ENCODE data around the gene GRSF1.

The GRSF1 gene

DNA sequence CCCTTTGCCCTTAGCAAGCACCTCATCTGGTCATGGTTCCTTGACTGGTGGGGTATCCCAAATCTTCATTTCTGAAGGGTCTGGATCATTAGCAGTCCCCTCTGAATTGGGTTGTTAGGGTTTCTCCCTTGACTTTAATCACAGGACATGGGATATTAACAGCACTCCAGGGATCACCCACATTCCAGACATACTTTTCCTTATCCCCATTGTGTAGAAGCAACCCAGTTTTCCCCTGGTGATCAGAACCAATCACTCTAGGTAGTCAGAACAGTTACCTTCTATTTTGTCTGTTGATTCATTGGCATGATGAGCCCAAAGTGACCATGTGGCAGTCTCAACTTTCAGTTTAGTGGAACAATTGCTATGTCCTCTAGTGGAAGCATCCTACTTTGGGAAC, 29.1 kb upstream of the GRSF1 start:
- DNase-seq (ENCODE audit: low read depth), result no peak
- no peak overlapping the region for H3K4me3 ChIP-seq (ENCODE audit: low read length)
- TF ChIP-seq, protein P1, sequence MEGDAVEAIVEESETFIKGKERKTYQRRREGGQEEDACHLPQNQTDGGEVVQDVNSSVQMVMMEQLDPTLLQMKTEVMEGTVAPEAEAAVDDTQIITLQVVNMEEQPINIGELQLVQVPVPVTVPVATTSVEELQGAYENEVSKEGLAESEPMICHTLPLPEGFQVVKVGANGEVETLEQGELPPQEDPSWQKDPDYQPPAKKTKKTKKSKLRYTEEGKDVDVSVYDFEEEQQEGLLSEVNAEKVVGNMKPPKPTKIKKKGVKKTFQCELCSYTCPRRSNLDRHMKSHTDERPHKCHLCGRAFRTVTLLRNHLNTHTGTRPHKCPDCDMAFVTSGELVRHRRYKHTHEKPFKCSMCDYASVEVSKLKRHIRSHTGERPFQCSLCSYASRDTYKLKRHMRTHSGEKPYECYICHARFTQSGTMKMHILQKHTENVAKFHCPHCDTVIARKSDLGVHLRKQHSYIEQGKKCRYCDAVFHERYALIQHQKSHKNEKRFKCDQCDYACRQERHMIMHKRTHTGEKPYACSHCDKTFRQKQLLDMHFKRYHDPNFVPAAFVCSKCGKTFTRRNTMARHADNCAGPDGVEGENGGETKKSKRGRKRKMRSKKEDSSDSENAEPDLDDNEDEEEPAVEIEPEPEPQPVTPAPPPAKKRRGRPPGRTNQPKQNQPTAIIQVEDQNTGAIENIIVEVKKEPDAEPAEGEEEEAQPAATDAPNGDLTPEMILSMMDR (conservative IDR thresholded peaks at IDR 0.05; ENCODE audit: low read depth, low read length), result no peak

DNA sequence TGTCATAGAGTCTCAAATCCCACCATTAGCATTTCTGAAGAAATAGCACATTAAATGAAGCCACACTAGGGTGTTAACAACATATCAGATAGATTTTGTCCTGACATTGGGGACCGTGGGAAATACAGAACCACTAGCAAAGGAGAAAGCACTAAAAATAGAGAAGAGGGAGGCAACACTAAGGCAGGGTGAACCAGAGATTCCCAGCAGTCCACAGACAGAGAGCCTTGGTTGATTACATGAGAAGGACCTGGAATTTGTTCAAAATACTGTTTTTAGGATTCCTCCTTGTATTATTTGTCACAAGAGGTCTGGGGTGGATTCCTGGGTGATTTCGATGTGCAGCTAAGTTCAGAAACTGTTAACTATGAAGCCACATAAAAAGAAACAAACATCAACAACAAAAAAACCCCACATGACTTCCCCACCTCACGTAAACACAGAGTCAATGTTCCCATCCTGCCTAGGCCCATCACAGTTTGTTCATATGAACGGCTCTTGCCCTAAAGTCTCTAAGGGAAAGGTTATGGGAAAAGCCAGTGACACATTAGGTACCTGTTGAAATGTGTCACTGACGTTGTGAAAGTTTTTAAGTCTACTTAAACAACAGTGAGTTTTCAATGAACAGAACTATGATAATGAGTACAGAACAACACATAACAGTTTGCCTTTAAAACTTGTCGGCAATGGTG, 23.6 kb upstream of the GRSF1 start:
- no peak for DNase-seq (ENCODE audit: low read depth)
- TF ChIP-seq, protein P1 (conservative IDR thresholded peaks at IDR 0.05; ENCODE audit: low read depth, low read length), result no peak
- H3K4me3 ChIP-seq (ENCODE audit: low read length), result no peak overlapping the region

DNA sequence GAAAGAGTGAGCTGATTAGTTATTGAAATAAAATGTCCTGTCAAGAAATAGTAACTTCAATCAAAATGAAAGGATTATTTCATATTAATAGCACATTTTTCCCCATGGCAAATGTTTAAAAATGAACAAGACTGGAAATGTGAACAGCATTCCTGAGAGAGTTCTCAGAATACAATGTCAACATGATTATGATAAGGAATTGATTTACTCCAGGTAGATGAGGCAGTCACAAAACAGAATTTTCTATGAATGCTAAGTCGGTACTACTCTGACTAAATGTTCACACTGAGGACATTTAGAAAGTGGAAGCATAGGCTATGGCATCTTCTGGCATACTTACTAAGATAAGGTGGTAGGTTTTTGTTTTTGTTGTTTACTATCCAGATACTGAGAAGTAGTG, 19.4 kb upstream of the GRSF1 start:
- DNase-seq (ENCODE audit: low read depth), result no peak
- no peak overlapping the region for H3K4me3 ChIP-seq (ENCODE audit: low read length)
- TF ChIP-seq, protein P1 (conservative IDR thresholded peaks at IDR 0.05; ENCODE audit: low read depth, low read length), result no peak

DNA sequence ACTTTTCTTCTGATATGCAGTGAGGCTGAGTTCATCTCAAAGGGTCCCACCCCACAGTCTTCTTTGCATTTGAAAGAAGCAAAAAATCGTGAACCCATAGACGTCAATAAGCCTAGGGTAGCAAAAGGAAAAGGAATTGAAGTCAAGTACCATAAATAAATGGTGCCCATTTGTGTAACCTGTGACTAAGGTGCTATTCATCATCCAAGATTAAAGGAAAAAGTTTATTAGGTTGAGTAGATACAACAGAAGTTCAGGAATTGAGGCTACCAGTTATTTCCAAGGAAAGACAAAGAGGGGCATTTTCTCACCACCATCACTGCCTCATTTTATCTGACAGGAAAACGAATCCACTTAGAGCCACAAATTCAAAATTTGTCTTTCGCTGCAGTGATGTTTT, 18.8 kb upstream of the GRSF1 start:
- TF ChIP-seq, protein P1 (conservative IDR thresholded peaks at IDR 0.05; ENCODE audit: low read depth, low read length), result no peak
- no peak for DNase-seq (ENCODE audit: low read depth)
- H3K4me3 ChIP-seq (ENCODE audit: low read length), result no peak overlapping the region

DNA sequence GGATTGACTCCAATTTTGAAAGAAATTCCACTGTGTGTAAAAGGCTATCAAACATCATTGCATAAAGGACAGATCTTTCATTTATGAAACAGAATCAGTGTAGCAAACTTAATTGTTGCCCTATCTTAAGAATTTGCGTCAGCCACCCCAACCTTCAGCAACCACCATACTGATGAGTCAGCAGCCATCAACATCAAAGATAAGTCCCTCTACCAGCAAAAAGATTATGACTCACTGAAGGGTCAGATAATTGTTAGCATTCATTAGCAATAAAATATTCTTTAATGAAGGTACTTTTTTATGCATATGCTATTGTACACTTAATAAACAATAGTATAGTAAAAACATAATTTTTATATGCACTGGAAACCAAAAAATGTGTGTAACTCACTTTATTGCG, 15.8 kb upstream of the GRSF1 start:
- H3K4me3 ChIP-seq (ENCODE audit: low read length), result no peak overlapping the region
- TF ChIP-seq, protein P1 (conservative IDR thresholded peaks at IDR 0.05; ENCODE audit: low read depth, low read length), result no peak
- no peak for DNase-seq (ENCODE audit: low read depth)

DNA sequence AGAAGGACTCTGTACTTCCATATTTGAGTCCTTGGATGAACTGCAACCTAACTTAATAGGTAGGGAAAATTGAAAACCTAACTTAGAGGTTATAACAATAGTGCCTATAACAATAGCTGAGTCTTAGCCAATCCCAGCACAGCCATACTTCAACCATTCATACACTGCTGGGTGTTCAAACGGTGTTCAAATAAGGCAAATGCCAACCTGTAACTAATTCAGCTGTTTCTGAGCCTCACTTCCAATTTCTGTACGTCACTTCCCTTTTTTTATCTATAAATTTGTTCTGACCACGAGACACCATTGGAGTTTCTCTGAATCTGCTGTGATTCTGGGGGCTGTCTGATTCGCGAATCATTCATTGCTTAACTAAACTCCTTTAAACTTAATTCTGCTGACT, 9.6 kb upstream of the GRSF1 start:
- TF ChIP-seq, protein P1 (conservative IDR thresholded peaks at IDR 0.05; ENCODE audit: low read depth, low read length), result no peak
- H3K4me3 ChIP-seq (ENCODE audit: low read length), result no peak overlapping the region
- DNase-seq (ENCODE audit: low read depth), result no peak

DNA sequence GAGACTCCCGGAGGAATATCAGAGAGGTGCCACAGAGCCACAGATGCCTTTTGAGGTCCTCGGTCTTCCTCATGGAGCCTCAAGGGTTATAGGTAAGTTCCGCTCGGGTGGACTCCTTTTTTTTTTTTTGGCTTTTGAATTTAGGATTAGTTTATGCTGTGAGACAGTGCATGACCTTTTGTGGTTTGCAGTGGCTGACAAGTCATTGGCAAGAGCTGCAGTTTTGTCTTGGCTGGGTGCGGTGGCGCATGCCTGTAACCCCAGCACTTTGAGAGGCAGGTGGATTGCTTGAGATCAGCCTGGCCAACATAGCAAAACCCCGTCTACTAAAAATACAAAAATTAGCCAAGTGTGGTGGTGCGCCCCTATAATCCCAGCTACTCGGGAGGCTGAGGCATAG, 4.5 kb upstream of the GRSF1 start:
- no peak overlapping the region for H3K4me3 ChIP-seq (ENCODE audit: low read length)
- DNase-seq (ENCODE audit: low read depth), result no peak

More for the DNA sequence above, 4.5 kb upstream of the GRSF1 start:
- TF ChIP-seq, protein P1 (conservative IDR thresholded peaks at IDR 0.05; ENCODE audit: low read depth, low read length), result no peak
